ENCODE measurements around the gene HCFC1R1. TPM values are rescaled to one million over a fixed set of nuclear protein-coding genes. Genes with fewer than 3 reads are reported as not detected.
"Not testable (repeated sequence)": the region's sequence is repeated elsewhere in the genome, so short reads cannot be mapped to it uniquely, and the experiment has no call there.

HCFC1R1 gene
- total RNA-seq: 12.9 TPM
- 10 to 100 TPM; 18.0 to 20.7 (median 19.0) TPM for polyA plus RNA-seq

- H3K27me3 ChIP-seq (ENCODE audit: control insufficient read depth, insufficient read depth, low read length): peaks cover under 1% of the 10 kb centered on the region
- Mint-ChIP-seq H3K4me1 (peaks cover 4 to 66% (median 30%) of the 10 kb centered on the region in 4 donors), H3K9me3 (no peaks in the 10 kb centered on the region), H3K27ac (peak within 1 kb of the TSS; percentile 92 to 99 (median 96)), H3K27me3 (peaks cover 17% of the 10 kb centered on the region), H3K4me3 (peak within 1 kb of the TSS; percentile 90 to 98 (median 94)), H3K36me3 (peaks cover 4% of the 10 kb centered on the region)
- peak within 1 kb of the TSS; percentile 91 for H3K27ac ChIP-seq (ENCODE audit: insufficient read depth, low read length, poor library complexity, severe bottlenecking)
- no peaks in the 10 kb centered on the region for H3K9me3 ChIP-seq (ENCODE audit: control insufficient read depth in 2 of 2, low read length in 2 of 2)
- peaks cover 11% of the 10 kb centered on the region for H3K36me3 ChIP-seq (ENCODE audit: control insufficient read depth, insufficient read depth, low read length)
- peak; percentile 85 to 86 for ATAC-seq (ENCODE audit: low read depth in 2 of 2)
- H3K4me3 ChIP-seq (ENCODE audit: low read depth, low read length): peak within 1 kb of the TSS; percentile 32
- peaks cover 59% of the 10 kb centered on the region for H3K4me1 ChIP-seq (ENCODE audit: control insufficient read depth, insufficient read depth, low read length, poor library complexity, severe bottlenecking)
- peak; percentile 93 to 99 (median 95) for DNase-seq
Observed at GRCh38 chr16:3023669-3024478, at the start of gene HCFC1R1, which contains the start of gene THOC6. Gene HCFC1R1, minus strand, starts transcription at chr16:3023942. Its CDS starts 1 bp downstream, at chr16:3023941. Gene THOC6, plus strand, starts transcription at chr16:3024035. Its CDS starts 292 bp downstream, at chr16:3024327.

GRCh38 chr16:3073448-3073847 is 49.7 kb upstream of the HCFC1R1 start:
- peak overlapping the region; percentile 75 to 90 (median 84) for H3K4me3 Mint-ChIP-seq
- ATAC-seq (ENCODE audit: low read depth in 2 of 2) (no peak), DNase-seq (peak in 1 of 3 donors; percentile 43)
- Histone ChIP-seq H3K4me3 (ENCODE audit: low read depth, low read length) (peak overlapping the region; percentile 69), H3K27ac (ENCODE audit: insufficient read depth, low read length, poor library complexity, severe bottlenecking) (peak overlapping the region; percentile 53), H3K4me1 (ENCODE audit: control insufficient read depth, insufficient read depth, low read length, poor library complexity, severe bottlenecking) (peaks cover 93% of the 10 kb centered on the region), H3K27me3 (ENCODE audit: control insufficient read depth, insufficient read depth, low read length) (no peaks in the 10 kb centered on the region), H3K9me3 (ENCODE audit: control insufficient read depth in 2 of 2, low read length in 2 of 2) (no peaks in the 10 kb centered on the region), H3K36me3 (ENCODE audit: control insufficient read depth, insufficient read depth, low read length) (peaks cover 15% of the 10 kb centered on the region)
- peaks cover 24% of the 10 kb centered on the region for H3K36me3 Mint-ChIP-seq
- H3K9me3 Mint-ChIP-seq: peaks cover 0 to 2% (median 0%) of the 10 kb centered on the region in 7 donors
- H3K4me1 Mint-ChIP-seq: peaks cover 13 to 95% (median 69%) of the 10 kb centered on the region in 4 donors
- H3K27ac Mint-ChIP-seq: peak overlapping the region; percentile 94 to 99 (median 99)
- peaks cover 8% of the 10 kb centered on the region for H3K27me3 Mint-ChIP-seq

- H3K27me3 ChIP-seq (ENCODE audit: control insufficient read depth, insufficient read depth, low read length); H3K27me3 Mint-ChIP-seq; ATAC-seq (ENCODE audit: low read depth in 2 of 2); H3K9me3 ChIP-seq (ENCODE audit: control insufficient read depth in 2 of 2, low read length in 2 of 2); H3K4me3 ChIP-seq (ENCODE audit: low read depth, low read length); H3K9me3 Mint-ChIP-seq: not testable (repeated sequence)
- peak overlapping the region; percentile 53 for H3K27ac ChIP-seq (ENCODE audit: insufficient read depth, low read length, poor library complexity, severe bottlenecking)
- H3K27ac Mint-ChIP-seq: peak overlapping the region; percentile 94 to 99 (median 99)
- peaks cover 10 to 94% (median 65%) of the 10 kb centered on the region in 4 donors for H3K4me1 Mint-ChIP-seq
- H3K4me3 Mint-ChIP-seq: peak overlapping the region; percentile 70 to 90 (median 80)
- peaks cover 22% of the 10 kb centered on the region for H3K36me3 ChIP-seq (ENCODE audit: control insufficient read depth, insufficient read depth, low read length)
- peak in 2 of 3 donors; percentile 50 to 78 for DNase-seq
- H3K36me3 Mint-ChIP-seq: peaks cover 24% of the 10 kb centered on the region
- peaks cover 93% of the 10 kb centered on the region for H3K4me1 ChIP-seq (ENCODE audit: control insufficient read depth, insufficient read depth, low read length, poor library complexity, severe bottlenecking)
Observed at GRCh38 chr16:3072576-3073263, 49.0 kb upstream of the HCFC1R1 start.

- not testable (repeated sequence) for H3K27me3 ChIP-seq (ENCODE audit: control insufficient read depth, insufficient read depth, low read length); ATAC-seq (ENCODE audit: low read depth in 2 of 2)
- peaks cover 27% of the 10 kb centered on the region for H3K36me3 Mint-ChIP-seq
Observed at GRCh38 chr16:3072148-3072547, 48.4 kb upstream of the HCFC1R1 start.

GRCh38 chr16:3071655-3072054 is 47.9 kb upstream of the HCFC1R1 start:
- H3K9me3 ChIP-seq (ENCODE audit: control insufficient read depth in 2 of 2, low read length in 2 of 2): no peaks in the 10 kb centered on the region
- DNase-seq: peak in 1 of 3 donors; percentile 51
- H3K36me3 ChIP-seq (ENCODE audit: control insufficient read depth, insufficient read depth, low read length): peaks cover 26% of the 10 kb centered on the region
- peaks cover 91% of the 10 kb centered on the region for H3K4me1 ChIP-seq (ENCODE audit: control insufficient read depth, insufficient read depth, low read length, poor library complexity, severe bottlenecking)
- H3K27me3 ChIP-seq (ENCODE audit: control insufficient read depth, insufficient read depth, low read length): no peaks in the 10 kb centered on the region
- H3K27me3 Mint-ChIP-seq: peaks cover 8% of the 10 kb centered on the region
- peak overlapping the region; percentile 45 for H3K27ac ChIP-seq (ENCODE audit: insufficient read depth, low read length, poor library complexity, severe bottlenecking)
- H3K27ac Mint-ChIP-seq: peak overlapping the region; percentile 83 to 98 (median 92)
- no peak for ATAC-seq (ENCODE audit: low read depth in 2 of 2)
- H3K4me1 Mint-ChIP-seq: peaks cover 9 to 88% (median 59%) of the 10 kb centered on the region in 4 donors
- peaks cover 28% of the 10 kb centered on the region for H3K36me3 Mint-ChIP-seq
- H3K4me3 ChIP-seq (ENCODE audit: low read depth, low read length): peak overlapping the region; percentile 34
- H3K9me3 Mint-ChIP-seq: peaks cover 0 to 2% (median 0%) of the 10 kb centered on the region in 7 donors
- peak overlapping the region; percentile 27 to 100 (median 66) for H3K4me3 Mint-ChIP-seq

More at GRCh38 chr16:3072148-3072547, 48.4 kb upstream of the HCFC1R1 start:
- Mint-ChIP-seq H3K4me3 (peak overlapping the region in 3 of 4 donors; percentile 33 to 78 (median 55)), H3K27ac (peak overlapping the region; percentile 83 to 98 (median 92)), H3K4me1 (peaks cover 9 to 92% (median 63%) of the 10 kb centered on the region in 4 donors)
- DNase-seq: peak in 1 of 3 donors; percentile 77
- Histone ChIP-seq H3K27ac (ENCODE audit: insufficient read depth, low read length, poor library complexity, severe bottlenecking) (peak overlapping the region; percentile 41), H3K4me1 (ENCODE audit: control insufficient read depth, insufficient read depth, low read length, poor library complexity, severe bottlenecking) (peaks cover 93% of the 10 kb centered on the region), H3K36me3 (ENCODE audit: control insufficient read depth, insufficient read depth, low read length) (peaks cover 26% of the 10 kb centered on the region)
- not testable (repeated sequence) for H3K9me3 Mint-ChIP-seq; H3K27me3 Mint-ChIP-seq; H3K9me3 ChIP-seq (ENCODE audit: control insufficient read depth in 2 of 2, low read length in 2 of 2); H3K4me3 ChIP-seq (ENCODE audit: low read depth, low read length)

GRCh38 chr16:3070608-3071111 is 46.9 kb upstream of the HCFC1R1 start:
- DNase-seq (peak in 1 of 3 donors; percentile 59), ATAC-seq (ENCODE audit: low read depth in 2 of 2) (no peak)
- Histone ChIP-seq H3K4me3 (ENCODE audit: low read depth, low read length) (no peak overlapping the region), H3K9me3 (ENCODE audit: control insufficient read depth in 2 of 2, low read length in 2 of 2) (no peaks in the 10 kb centered on the region), H3K27ac (ENCODE audit: insufficient read depth, low read length, poor library complexity, severe bottlenecking) (peak overlapping the region; percentile 45), H3K36me3 (ENCODE audit: control insufficient read depth, insufficient read depth, low read length) (peaks cover 26% of the 10 kb centered on the region), H3K4me1 (ENCODE audit: control insufficient read depth, insufficient read depth, low read length, poor library complexity, severe bottlenecking) (peaks cover 90% of the 10 kb centered on the region), H3K27me3 (ENCODE audit: control insufficient read depth, insufficient read depth, low read length) (no peaks in the 10 kb centered on the region)
- peak overlapping the region; percentile 70 to 98 (median 83) for H3K27ac Mint-ChIP-seq
- H3K36me3 Mint-ChIP-seq: peaks cover 31% of the 10 kb centered on the region
- peaks cover 8% of the 10 kb centered on the region for H3K27me3 Mint-ChIP-seq
- peak overlapping the region; percentile 65 to 100 (median 82) for H3K4me3 Mint-ChIP-seq
- H3K4me1 Mint-ChIP-seq: peaks cover 9 to 79% (median 54%) of the 10 kb centered on the region in 4 donors
- peaks cover 0 to 2% (median 0%) of the 10 kb centered on the region in 7 donors for H3K9me3 Mint-ChIP-seq

GRCh38 chr16:3069146-3069545 is 45.4 kb upstream of the HCFC1R1 start:
- Mint-ChIP-seq H3K36me3 (peaks cover 35% of the 10 kb centered on the region), H3K4me3 (peak overlapping the region; percentile 62 to 100 (median 76)), H3K4me1 (peaks cover 5 to 79% (median 48%) of the 10 kb centered on the region in 4 donors), H3K27ac (peak overlapping the region; percentile 70 to 98 (median 83))
- ATAC-seq (ENCODE audit: low read depth in 2 of 2); DNase-seq; H3K9me3 ChIP-seq (ENCODE audit: control insufficient read depth in 2 of 2, low read length in 2 of 2); H3K4me3 ChIP-seq (ENCODE audit: low read depth, low read length); H3K9me3 Mint-ChIP-seq; H3K27me3 Mint-ChIP-seq; H3K27me3 ChIP-seq (ENCODE audit: control insufficient read depth, insufficient read depth, low read length): not testable (repeated sequence)
- Histone ChIP-seq H3K4me1 (ENCODE audit: control insufficient read depth, insufficient read depth, low read length, poor library complexity, severe bottlenecking) (peaks cover 90% of the 10 kb centered on the region), H3K27ac (ENCODE audit: insufficient read depth, low read length, poor library complexity, severe bottlenecking) (peak overlapping the region; percentile 55), H3K36me3 (ENCODE audit: control insufficient read depth, insufficient read depth, low read length) (peaks cover 26% of the 10 kb centered on the region)
